NCI-H1105 (cell line): ENCODE results near the gene PSORS1C1.

Experiments
- DNase-seq: peaks from one replicate; lab custom pipeline; 2025; lab: John Stamatoyannopoulos, UW

PSORS1C1 gene

DNA sequence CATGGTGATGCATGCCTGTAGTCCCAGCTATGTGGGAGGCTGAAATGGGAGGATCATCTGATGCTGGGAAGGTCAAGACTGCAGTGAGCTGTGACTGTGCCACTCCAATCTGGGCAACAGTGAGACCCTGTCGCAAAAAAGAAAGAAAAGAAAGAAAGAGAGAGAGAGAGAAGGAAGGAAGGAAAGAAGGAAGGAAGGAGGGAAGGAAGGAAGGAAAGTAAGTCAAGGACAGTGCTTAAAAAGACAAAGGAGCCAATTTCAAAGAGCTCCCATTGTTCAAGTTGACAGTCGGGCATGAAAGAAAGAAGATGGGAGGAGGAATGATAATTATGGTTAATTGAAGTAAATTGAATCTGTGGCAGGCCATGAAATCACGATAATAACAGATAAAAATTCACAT is 18.4 kb upstream of the PSORS1C1 start:
- no peak for DNase-seq

DNA sequence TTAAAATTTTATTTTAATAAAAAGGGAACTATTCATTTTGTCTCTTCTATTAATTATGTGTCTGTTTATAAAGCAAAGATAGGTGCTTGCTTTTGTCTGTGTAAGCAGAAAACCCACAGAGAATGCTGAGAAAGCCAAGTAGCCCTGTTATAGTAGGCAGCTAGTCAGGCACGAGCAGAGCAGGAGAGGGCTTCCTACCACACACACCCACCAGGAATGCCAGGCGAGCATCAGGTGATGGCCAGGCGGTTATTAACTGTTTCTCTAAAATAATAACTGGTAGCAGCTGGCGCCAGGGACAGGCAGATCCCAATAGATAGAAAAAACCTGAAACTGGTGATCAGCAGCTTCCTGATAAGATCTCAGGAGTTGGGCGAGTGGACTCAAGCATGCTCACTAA is 17.9 kb upstream of the PSORS1C1 start:
- no peak for DNase-seq

DNA sequence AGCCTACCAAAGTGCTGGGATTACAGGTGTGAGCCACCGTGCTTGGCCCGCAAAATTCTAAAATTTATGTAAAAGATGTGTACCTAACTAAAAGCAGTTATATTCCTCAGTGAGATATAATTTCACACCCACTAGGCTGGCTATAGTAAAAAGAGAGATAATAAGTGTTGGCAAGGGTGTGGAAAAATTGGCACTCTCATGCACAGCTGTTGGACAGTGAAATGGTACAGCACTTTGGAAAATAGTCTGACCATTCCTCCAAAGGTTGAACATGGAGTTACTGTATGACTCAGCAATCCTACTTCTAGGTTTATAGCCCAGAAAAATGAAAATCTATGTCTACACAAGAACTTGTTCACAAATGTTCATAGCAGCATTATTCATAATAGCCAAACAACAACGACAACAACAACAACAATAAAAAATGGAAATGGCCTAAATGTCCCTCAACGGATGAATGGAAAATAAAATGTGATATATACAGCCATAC is 16.1 kb upstream of the PSORS1C1 start:
- DNase-seq = no peak

DNA sequence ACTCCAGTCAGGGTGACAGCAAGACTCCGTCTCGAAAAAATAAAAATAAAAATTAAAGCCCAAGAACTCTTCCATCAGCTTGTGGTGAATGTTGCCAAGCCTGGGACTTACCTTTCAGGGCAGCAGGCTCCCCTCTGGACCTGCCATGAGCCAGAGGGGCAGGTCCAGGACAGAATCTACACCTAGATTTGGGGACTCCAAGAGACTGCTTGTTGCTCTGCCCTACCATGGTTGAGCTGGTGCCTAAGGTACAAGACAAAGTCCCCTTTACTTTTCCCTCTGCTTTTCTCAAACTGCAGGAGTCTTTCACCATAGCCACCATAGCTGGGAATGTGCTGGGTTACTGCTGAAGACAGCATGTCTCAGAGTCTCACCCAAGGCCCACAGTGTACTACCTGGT is 11.5 kb upstream of the PSORS1C1 start:
- no peak for DNase-seq

DNA sequence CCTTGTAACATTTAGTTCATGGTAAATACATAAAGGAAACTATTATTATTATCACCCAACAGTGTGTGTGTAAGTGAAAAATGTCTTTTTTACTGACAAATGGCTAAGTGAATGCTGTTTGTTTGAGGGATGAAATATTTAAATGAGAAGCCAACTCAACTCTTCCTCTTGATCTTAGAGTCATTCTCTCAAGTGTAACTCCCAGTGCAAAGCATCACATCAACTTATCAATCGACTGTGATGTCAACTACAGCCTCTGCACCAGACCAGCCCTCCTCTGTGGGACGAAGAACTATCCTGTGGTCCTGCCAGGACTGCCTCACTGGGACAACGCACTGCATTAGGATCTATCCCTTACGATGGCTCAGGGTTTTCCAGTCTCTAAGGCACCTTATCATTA is 7.5 kb upstream of the PSORS1C1 start:
- no peak for DNase-seq

DNA sequence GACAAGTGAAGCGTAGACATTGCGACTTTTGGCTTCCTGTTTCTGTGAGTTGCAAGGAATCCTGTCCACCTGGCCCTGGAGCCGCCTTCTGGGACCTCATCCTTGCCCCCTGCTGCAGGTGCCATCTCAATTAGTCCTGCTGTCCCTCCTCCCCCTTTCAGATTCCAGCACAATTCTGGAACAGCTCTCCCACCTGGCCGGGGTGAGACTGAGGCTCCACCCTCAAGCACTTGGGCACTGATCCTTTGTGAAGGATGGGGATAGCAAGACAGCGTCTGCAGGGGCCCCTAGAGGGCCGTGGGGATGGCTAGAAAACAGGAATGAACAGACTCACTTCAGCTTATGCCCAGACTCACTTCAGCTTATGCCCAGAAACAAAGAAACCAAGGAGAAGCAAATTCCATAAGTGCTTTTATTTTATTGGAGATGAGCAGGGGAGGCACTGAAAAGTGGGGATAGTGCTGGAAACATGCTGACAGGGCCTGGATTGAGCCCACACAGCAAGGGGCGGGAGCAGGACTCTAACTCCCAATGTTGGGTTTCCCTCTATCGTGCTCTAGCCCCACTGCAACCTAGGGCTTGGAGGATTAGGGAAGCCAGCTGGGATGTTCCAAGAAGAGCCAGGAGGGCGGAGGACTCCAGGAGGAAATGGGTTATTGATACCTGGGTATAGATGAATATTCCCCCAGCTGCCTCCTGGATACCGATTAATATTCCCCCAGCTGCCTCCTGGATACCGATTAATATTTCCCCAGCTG is 3.6 kb upstream of the PSORS1C1 start:
- no peak for DNase-seq

DNA sequence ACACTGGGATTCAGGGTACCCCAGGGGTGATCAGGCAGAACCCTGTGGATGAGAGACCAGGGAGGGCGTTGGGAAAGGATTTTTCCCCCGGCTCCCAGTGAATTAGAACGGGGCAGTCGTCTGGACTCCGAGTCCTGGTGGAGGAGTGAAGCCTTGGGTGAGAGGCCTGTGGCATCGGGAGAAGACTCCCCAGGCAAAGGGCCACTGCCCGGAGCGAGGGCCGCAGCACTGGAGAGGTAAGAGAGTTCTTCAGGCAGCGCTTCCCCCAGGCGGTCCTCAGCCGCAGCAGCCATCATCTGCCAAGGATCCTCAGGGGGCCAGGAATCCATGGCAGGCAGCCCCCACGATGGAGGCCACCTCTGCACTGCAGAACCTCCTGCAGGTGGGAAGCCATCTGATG is 2.9 kb upstream of the PSORS1C1 start:
- DNase-seq = no peak

DNA sequence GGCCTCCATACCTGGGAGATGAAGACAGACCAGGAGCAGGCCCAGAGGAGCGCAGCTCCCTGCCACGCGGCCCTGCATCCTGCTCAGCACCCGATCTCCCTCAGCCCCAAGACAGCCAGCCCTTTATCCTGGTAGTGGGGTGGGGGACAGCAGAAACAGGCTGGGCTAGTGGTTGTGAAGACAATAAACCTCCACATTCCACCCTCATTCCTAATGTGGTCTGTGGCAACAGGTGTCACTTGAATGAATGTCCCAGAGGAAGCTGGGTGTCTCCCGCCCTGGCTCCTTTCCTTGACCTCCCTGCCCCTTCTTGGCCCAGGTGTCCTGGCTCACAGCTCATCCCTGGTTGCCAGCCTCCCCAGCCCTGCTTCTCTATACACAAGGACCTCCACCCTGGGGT is 2.1 kb upstream of the PSORS1C1 start, which contains the start of gene C6orf15:
Gene C6orf15 (minus strand): TSS at position 98 of the 400 bp plus-strand sequence. CDS start 20 bp downstream, at position 78.
- no peak for DNase-seq

DNA sequence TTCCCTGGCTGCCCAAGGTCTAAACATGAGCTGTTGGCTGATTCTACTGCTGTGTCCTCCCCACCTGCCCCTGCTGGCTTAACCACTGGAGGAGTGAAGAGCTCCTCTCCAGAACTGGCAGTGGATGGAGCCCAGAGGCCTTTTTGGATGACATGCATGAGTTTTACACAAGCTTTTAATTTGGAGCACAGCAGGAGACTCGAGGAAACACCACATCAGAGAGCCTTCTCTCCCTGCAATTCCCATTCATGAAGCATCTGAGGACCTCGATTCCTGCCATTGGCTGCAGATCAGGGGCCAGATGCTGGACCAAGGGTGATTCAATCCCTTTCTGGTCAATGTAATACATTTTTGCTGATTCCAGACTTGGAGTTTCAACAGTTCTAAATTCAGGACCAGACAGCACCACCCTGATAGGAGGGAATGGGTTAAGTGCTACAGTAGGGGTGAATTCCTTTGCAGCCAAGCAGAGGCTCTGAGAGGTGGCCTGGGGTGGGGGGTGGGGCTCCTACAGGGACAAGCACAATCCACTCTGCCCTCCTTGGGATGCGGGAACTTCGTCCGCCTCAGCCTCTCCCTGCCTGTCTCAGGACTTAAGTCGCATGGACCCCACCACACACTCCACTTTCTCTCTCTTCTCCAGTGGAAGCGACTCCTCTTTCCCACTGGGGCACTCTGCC is 599 bp upstream of the PSORS1C1 start:
- DNase-seq = no peak

DNA sequence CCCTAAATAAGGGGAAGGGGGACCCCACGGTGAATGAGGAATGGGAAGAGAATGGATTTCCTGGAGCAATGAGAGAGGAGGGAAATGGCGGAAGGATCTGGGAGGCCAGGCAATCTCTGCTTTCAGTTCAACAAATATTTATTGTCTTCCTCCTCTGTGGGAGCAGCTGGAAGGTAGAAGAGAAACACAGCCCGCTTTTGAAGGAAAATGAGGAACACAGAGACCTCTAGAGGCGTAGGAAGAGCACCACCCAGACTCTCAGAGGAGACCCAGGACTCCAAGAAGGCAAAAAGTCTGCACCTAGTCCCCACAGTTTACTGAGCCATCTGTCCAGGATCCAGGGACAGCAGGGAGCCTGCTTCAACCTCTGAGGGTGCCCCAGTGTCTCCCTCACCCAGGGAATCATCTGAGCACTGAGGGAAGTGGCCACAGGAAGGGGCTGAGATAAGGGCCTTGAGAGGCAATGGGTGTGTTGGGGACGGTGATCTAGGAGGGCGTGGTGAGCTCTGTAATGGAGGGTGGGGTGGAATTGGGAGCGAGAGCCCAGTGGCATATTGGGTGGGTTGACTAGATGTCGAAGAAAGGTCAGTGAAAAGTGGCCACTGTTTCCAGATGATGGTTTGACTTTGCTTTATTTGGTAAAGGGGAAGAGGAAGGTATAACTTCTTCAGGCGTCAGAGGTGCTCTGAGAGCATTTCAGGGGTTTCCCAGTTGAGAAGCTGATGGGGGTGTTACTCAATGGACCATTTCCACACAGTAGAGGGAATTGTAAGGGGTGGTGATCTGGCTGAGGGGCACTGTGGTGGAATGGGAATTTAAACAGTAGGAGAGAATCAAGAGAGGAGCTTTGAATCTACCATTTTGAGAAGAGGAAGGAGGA is 610 bp downstream of the PSORS1C1 start:
- no peak for DNase-seq

DNA sequence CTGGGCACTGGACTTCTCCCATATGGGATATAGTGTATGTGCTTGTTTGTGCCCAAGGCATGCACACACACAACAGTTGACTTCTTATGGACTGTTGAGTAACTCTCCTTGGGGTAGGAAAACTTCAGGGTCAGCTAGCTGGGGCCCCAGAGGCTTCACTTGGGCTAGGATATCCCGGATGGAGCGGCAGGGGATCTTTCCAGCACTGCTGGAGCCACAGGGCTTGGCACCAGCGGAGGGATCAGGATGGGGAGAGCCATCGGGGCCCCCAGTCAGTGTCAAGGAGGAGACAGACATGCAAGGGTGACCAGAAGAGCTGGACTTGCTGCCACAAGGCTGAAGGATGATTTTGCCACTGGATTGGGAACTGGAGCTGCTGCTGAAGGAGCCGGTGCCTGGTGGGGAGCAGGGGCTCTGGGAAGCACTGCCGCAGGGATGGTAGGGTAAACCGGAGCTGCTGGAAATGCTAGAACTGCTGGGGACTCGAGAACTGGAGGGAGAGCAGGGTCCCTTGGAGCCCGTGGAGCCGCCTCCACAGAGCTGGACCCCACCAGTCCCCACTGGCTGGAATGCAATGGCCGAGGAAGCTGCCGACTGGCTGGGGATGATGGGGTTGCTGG is 1.5 kb downstream of the PSORS1C1 start:
- no peak for DNase-seq

DNA sequence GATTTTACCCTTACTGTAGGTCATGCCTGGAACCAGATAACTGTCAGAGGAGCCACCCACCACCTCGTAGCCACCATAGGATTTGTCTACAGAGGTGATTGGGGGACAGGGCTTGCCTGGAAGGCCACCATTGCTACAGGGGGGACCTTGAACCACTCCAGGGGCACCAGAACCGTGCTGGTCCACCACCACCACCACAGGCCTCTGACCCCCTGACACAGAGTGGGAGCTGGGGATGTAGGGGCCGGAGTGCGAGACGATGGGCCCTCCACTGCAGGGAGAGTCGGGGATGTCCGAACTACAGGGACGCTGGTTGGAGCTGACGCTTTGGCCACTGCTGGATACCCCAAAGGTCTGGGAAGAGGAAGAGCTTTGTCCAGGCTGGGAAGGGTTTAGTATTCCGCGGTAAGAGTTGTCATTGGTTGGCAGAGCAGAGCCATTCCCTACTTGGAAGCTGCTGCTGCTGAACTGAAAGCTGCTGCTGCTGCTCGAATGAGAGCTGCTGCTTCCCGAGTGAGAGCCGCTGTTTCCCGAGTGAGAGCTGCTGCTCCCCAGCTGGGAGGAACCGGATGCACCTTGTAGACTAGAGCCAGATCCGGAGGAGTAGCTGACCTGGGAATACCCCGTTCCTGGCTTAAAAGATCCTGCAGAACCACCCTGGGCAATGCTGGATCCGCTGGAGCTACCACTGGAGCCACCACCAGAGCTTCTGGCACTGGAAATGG is 2.2 kb downstream of the PSORS1C1 start:
- DNase-seq = no peak

DNA sequence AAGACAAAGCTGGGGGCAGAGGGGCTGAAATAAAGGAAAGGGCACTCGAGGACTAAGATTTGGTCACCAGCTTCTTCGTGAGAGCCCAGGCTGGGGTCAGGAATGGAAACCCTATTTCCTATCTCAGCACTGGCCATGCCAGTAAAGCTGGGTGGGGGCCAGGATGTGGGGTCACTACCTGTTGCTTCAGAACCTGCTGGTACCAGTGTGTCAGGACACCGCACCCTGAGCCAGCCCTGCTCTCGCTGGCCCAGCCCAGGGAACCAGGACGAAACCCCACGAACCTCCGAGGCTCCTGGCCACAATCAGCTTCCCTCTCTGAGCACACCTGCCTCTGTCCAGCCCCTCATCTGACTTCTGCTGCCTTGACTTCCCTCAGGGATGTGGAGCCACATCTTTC is 3.6 kb downstream of the PSORS1C1 start:
- no peak for DNase-seq

DNA sequence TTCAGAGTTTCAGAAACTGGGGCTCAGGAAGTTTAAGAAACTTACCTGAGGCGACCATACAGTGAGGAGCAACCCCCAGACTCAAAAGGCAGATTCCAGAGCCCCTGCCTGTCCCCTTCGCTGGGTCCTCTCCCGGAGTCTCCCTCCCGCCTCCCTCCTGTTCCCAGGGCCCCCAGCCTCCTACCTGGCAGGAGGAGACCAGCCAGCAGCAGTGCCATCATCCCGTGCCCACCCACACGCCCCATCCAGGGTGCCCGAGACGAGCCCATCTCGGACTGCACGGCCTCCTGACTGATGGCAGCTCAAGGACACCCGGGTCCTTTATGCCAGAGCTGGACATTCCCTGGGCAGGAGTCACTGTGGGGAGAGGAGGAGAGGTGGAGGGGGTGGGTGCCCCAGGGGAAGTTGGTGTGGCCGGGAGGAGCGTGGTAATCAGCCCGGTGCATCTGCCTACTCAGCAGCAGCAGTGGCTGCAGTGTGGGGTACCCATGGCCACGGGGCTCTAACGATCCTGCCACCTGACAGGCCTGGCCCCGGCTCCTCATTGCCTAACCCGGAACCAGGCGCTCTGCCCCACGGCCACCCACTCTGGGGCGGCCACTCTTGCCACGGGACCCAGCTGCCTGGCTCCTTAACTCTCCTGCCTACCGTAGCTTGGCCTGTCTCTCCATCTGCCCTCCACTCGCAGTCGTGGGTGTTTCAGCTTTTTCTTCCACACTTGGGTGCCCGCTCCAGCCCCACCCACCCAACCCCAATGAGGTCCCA is 5.7 kb downstream of the PSORS1C1 start, which contains the start of gene CDSN:
Gene CDSN (minus strand): TSS at position 296 of the 765 bp plus-strand sequence. CDS start 27 bp downstream, at position 269.
- DNase-seq = no peak

DNA sequence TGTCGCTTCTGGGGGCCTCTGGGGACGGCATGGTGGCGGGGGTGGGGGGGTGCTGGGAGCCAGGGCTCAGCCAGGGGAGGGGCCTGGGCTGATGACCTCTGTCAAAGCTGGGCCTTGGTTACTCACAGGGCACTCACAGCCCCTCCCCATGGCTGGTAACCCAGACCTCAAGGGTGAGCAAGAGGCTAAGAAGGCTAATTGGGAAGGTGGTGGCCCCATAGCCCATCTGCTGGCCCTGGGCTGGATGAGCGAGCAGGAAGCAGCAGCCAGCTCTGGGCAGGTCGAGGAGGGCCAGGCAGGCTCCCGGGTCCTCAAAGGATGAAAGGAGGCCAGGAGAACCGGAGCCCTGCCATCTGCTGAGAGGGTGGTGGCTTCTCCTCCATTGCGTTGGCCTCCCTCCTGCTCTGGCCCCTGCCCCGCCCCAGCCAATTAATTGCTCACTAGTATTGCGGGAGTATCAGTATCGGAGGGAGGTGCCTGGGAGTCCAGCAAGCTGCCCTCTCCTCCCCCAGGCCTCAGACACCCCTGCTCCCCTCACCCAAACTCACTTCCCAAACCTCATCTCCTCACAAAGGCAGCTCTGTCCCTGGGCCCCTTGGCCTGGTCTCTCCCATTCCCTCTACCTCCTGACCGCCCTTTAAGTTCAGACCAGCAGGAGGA is 6.7 kb downstream of the PSORS1C1 start:
- no peak for DNase-seq

DNA sequence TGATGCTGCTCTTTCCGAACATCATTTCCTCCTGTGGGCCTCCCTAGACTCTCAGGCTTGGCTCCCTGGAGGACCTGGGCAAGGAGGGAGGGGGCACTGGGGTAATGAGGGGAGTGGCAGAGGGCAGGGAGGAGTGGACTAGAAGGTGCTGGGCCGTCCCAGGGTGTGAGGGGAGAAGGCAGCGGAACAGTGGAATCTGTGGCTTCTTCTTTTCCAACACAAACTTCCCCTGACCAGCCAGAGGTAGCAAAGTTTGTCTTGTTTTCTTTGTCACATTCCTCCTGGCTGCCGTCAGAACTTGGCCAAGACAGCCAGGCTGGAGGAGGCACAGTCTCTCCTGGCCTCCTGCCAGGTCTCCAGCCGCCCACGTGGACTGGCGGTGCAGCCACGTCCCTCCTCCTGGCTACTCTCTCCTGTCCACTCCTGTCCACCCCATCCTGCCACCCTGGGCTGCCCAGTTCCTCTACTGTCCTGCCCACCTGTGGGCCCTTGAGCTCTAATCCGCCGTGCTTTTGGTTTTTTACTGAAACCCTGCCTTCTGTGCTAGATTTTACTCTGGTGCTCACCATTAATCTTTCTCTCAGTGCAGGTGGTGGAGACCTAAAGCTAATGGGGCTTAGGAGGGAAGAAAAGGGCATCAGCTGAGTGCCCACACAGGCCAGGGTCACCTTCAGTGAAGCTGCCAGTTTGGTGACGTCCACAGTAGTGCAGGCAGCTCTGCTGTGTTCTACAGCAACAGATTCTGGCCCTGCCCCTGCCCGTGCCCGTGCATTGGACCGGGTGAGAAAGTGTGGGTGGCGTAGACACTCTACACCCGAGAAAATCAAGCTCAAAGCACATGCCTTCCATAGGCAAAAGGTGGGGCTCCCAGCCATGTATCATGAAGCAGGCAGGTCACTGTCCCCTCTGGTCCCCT is 8.4 kb downstream of the PSORS1C1 start:
- DNase-seq = no peak

DNA sequence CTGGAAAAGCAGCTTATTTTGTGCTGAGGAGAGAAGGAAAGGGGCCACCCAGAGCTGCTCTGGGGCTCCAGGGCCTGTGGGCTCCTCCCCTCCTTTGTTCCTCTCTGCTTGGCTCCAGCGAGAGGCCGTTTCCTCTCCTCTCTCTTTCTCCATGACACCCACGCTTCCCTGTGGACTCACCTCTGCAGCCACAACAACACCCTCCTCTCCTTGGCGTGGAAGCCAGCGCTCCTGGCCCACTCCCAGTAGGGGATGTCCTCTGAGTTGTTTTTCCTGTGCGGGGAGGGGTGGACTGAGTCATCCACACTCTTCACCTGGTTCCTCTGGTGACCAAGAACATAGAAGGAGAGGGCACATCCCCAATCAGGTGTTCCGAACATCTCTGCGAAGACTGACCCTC is 10.6 kb downstream of the PSORS1C1 start:
- DNase-seq = no peak

DNA sequence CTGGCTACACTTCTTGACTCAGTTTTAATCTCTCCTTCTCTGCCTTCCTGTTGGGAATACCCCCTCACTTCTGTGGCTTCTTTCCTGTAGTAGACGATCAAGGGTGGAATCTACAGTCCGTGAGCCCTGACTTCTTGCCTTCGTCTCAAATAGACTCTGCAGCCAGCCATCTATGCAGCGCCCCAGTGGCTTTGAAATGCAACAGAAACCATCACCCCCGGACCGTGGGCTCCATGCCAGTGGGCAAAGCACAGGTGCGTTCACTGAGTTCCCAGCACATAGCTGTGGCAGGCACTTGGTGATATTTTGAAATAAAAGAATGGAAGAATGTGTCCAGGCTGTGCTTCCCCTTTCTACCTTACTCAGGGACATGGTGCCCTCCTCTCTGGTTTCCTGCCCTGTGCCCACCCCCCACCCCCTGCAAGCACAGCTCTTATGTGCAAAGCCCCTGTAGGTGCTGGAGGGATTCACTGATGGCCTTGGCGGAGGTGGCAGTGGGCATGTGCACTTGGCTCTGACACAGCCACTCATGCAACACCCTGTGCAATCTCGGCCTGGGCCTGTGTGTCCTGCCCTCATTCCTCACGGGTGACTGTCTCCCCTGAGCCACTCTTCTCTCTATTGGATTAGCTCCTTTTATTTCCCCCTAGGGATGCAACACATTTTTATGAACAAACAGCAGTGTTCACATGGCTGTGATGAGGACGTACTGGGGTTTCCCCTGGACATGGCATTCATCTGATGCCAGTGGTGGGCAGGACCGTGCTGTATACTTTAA is 11.2 kb downstream of the PSORS1C1 start:
- DNase-seq = no peak
